HG03025 (cell line): ENCODE results near the gene ABHD6.
A peak's percentile ranks its signal among the peaks of the same experiment; 100 is the strongest.

ENCODE experiments used
- ATAC-seq: cut with Tn5 transposase; IDR thresholded peaks from one replicate; pipeline ENCODE4 v1.9.1; 2021; ENCODE audit warnings: mild to moderate bottlenecking, moderate library complexity; ENCODE audit not compliant: unreplicated experiment, low FRiP score

ABHD6 gene

DNA sequence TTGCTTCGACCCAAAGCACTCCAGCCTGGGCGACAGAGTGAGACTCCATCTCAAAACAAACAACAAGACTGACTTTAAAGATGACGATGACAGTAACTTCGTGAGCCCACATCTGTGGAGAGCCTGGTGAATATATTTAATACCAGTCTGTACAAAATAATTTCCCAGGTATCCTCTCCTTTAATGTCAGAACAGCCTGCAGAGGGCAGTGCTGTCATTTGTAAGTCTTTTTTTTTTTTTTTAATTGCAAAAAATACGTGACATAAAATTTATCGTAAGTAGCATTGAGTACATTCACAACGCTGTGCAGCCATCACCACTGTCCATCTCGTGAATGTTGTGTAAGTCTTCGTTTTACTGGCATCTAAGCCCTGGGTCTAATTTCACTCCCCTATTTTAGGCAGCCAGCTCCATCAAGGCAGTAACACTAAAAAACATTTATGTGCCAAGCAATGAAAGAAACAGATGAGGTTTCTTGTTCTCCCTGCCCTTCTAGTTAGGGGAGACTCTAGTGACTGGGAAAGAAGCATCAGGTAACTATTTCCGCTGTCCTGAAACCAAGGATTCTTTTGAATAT lies 70.1 kb downstream of the ABHD6 start:
- no peak for ATAC-seq

DNA sequence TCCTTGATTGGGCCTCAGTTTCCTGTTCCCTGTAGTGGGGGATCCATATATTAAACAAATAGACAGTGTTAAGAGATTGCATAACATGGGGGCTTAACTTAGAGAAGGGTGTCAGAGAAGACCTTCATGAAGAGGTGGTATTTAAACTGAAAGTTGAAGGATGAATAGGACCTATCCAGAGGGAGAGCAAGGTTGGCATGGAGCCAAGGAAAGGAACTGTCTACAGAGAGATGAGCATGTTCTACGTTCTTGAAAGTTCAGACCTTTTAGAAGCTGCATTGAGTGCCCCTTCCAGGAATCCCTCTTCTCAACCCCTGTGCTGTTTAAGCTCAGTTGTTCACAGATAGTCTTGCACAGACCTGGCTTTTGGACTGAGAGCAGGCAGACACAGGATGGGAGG lies 71.1 kb downstream of the ABHD6 start:
- ATAC-seq: no peak

DNA sequence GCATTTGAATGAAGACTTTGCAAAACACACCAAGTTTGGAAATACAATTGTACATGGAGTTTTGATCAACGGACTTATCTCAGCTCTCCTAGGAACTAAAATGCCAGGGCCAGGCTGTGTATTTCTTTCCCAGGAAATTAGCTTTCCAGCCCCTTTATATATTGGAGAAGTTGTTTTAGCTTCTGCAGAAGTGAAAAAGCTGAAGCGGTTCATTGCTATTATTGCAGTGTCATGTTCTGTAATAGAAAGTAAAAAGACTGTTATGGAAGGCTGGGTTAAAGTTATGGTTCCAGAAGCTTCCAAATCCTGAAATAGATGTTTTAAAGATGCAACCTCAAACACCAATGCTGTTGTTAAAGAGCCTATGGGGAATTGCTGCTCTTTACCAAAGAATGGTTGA lies 80.2 kb downstream of the ABHD6 start:
- ATAC-seq: no peak

DNA sequence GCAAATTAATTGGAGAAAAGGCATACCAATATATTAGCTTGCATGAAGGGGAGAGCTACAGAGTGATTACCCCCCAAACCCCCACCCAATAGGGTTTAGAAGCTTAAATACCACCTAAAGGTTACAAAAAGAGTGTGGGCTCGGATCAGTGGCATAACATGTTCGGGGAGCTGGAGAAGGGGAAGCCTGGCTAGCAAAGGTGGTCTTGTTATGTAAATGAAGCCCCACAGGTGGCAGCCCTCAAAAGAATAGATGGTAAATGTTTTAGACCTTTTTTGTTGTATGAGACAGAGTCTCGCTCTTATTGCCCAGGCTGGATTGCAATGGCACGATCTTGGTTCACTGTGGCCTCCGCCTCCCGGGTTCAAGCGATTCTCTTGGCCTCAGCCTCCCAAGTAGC lies 84.2 kb downstream of the ABHD6 start:
- no peak for ATAC-seq

DNA sequence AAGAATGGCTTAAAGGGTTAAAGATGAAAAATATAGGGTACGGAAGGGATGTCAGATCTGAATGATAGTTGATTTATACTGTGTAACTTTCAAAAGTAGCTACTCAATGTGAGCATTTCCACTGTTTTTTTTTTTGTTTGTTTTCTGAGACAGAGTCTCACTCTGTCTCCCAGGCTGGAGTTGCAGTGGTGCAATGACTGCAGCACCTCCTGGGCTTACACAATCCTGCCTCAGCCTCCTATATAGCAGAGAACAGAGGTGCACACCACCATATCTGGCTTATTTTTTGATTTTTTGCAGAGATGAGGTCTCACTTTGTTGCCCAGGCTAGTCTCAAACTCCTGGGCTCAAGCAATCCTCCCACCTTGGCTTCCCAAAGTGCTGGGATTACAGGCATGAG lies 85.2 kb downstream of the ABHD6 start:
- ATAC-seq: no peak

DNA sequence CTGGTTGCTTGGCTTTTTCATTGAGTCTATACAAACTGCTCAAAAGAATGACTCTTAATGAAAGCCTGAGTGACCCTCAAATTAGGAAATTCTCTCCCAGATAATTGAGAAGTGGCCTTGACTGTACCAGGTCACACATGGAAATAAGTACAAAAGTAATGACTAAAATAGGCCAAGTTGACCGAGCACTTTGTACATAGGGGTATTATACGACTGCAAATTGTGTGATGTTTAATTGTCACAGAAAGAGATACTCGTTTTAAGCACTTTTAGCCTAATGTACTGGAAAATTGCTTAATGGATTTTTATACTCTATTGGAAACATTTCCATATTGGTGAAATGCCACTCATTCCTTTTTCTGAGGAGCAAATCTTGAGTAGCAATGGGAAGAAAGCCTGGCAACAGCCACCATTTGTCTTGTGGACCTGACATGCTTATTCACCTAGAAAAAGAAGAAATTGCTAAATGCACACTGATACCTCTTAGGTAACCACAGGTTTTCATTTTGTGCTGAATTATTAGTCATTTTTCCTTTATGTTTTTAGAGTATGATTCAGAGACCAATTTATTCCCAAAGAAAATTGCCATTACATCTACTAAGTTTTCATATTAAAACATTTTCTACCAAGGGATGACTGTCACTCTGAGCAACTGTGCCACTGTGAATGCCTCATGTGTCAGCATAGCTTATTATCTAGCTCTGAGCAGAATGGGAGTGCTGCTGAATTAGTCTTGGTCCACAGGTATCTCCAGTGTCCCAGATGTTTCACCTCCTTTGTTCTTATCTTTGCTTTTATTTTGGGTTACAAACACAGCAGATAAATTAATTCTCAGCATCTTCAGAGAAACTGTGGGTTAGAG lies 86.2 kb downstream of the ABHD6 start:
- ATAC-seq: no peak

DNA sequence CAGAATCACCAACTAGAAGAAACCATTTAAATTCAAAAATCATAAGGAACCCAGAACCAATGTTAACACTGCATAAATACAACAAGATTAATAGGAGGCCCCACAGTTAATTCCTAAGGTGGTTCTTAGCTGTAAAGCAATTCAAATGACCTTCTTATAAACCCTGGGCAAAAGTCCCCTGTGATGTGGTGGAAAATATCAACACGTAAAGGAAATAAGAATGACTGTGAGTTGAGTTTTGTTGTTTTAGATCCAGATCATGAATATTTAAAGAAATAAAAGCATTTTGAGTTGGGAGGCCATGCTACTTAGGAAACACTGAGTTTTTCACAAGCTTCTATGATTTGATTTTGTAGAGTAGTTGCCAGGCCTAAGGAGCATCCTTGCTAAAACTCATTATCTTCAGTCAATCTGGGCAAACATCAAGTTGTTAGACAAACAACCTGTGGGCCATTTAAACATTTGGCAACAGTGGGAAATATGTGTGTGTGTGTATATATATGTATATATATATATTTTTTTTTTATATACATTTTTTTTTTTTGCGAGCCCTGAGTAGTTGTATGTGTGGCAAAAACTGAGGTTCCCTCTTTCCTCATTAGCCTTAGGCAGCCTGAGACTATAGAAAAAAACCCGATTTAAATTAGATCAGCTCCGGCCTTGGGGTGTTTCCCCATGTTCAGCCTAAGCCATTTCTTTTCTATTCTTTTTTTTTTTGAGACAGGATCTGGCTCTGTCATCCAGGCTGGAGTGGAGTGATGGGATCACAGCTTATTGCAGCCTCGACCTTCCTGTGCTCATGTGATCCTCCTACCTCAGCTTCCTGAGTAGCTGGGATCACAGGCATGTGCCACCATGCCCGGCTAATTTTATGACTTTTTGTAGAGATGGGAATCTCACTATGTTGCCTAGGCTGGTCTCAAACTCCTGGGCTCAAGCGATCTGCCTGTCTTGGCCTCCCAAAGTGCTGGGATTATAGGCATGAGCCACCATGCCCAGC lies 87.1 kb downstream of the ABHD6 start:
- ATAC-seq: no peak

DNA sequence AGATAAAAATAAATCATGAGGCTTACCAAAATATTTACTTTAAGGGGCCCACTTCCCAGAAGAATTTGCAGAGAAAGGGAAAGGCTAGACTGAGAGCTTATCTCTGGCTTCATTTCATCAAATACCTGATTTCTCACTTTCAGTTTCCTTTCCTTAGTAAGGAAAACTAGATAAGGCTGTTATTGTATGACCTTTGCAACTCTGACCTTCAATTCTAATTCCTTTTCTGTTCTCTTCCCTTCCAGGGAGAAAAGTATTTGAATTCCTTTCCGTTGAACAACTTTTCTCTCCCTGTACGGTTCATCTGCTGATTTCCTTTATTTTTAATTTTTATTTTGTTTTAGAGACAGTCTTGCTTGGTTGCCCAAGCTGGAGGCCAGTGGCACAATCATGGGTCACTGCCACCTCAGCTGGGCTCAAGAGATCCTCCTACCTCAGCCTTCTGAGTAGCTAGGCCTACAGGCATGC lies 88.0 kb downstream of the ABHD6 start:
- no peak for ATAC-seq

DNA sequence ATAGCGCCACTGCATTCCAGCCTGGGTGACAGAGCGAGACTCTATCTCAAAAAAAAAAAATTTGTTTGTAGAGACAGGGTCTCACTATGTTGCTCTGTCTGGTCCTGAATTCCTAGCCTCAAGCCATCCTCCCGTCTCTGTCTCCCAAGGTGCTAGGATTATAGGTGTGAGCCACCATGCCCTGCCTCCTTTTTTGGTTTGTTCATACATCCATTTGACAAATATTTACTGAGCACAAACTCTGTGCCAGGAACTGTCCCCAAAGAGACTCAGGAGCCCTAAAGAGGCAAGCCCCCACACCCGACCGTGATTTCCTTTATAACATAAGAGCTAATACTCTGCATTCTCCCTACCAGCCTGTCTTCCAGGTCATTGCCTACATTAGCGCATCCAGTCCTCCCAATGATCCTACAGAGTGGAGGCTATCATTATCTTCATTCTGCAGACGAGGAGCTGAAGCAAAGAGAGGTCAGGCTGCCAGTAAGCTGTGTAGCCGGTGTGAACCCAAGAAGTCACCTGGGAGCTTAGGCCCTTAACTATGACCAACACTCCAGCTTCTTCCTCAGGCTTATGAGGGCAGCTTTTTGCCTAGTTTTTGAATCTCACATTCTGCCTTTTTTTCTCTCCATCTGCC lies 88.8 kb downstream of the ABHD6 start:
- no peak for ATAC-seq

DNA sequence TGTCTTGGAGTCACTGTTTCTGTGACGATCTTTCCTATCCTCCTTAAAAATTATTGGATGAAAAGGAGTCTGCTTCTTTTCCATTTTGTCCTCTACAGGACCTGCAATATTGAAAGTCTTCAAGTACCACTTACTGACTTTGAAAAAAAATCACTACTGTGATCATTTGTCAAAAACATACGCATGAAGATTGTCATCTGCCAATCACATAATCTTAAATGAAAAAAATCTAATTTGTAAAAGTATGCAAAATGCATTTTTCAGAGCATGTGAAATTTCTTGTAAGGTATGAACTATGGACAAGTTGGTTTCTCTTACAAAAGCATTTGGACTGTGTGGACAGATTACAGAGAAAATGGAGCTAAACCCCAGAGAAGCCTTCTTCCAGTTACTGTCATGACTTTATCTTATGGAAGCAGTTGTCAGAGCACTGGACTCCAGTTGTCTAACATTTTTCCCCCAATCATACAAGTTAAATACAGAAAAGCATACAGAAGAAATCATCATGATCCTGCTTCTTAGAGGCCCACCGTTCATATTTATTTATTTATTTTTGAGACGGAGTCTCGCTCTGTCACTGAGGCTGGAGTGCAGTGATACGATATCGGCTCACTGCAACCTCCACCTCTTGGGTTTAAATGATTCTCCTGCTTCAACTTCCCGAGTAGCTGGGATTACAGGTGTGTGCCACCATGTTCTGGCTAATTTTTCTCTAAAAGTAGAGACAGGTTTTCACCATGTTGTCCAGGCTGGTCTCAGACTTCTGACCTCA lies 91.7 kb downstream of the ABHD6 start:
- no peak for ATAC-seq

DNA sequence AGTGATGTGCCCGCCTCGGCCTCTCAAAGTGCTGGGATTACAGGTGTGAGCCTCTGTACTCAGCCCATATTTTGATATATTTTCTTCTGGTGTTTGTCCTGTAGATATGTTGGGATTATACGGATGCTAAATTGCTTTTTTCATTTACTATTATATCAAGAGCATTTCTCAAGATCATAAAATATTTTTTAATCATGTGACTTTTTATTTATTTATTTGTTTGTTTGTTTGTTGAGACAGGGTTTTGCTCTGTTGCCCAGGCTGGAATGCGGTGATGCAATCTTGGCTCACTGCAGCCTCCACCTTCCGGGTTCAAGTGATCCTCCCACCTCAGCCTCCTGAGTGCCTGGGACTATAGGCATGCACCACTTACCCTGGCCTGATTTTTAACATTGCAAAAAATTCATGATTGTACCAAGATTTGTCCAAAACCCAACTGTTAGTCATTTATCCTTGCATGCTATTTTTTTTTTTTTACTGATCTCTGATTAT lies 92.4 kb downstream of the ABHD6 start:
- ATAC-seq: no peak

DNA sequence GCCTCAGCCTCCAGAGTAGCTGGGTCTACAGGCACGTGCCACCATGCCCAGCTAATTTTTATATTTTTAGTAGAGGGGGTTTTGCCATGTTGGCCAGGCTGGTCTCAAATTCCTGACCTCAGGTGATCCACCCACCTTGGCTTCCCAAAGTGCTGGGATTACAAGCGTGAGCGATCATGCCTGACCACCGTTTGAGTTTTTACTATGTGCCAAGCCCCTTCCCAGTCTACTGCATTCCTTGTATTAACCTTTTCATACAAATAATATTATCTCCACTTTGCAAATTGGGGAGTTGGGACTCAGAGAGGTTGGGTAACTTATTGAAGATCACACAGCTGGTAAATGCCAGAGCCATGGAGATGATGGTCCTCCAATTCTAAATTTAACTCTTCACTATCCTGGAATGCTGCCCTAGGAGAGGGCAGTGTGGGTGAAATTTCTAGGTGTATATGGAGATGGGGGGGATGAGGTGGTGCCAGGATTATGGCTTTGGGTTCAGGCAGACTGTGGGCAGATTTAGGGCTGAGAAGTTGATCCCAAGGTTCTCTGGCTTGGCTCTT lies 94.1 kb downstream of the ABHD6 start:
- ATAC-seq: no peak

DNA sequence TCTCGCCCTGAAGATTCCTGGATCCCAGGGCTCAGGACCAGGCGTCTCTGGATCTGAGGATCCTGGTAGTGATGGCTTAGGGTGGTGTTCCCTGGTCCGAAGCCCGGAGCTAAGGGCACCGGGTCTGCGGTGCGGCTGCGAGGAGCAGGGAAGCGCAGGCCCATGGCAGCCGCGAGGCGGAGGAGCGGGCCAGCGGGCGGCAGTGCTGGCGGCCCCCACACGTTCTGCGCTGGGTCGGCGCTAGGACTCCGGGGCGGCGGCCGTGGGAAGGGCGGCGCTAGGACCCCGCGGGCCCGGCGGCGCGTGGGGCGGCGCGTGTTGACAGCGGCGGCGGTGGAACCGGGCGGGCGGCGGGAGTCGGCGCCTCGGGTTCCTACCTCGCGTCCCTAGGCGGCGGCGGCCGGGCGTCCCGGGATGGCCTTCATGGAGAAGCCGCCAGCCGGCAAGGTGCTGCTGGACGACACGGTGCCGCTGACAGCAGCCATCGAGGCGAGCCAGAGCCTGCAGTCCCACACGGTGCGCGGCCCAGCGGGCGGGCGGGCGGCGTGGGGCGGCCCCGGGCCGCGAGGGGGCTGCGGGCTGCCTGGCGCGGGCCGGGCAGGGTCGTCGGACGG lies 95.1 kb downstream of the ABHD6 start, which contains the start of gene PXK:
Gene PXK (plus strand): TSS at position 318 of the 614 bp plus-strand sequence. CDS start 97 bp downstream, at position 415.
- ATAC-seq: peak; percentile 81

DNA sequence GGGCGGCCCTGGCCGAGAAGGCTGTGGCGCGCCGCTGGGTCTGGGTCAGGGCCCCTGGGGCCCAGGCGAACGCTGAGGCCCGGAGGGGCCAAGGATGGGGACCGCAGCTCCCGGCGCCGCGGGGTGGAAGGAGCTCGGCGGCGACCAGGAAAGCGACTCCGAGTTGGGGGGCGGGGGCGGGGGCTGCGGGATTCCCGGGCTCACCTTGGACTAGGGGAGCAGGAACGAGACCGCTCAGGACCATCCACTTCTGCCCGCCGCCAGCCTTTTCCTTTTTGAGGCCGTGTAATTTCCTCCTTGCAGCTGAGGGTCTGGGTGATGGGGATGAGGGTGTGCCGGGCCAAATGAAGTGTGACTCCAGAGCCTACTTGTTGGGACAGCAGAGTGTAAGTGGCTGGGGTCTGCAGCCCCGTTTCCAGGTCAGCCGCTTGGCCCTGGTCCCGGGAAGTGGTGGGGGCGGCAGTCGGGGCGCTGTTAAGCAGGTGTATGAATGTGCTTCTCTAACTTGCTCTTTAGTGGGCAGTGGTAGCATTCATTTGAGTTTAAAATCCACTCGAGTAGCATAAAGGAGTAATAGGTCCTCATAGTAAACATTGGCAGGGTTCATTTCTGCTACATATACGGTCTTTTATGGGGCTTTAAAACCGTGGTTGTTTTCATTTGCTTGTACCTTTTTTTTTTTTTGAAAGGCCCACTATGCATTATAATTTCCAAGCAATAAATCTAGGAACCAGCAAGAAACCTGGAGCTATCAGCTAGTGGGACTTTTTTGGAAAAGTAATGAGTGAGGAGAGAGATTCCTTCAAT lies 95.8 kb downstream of the ABHD6 start:
- ATAC-seq: peak; percentile 33

DNA sequence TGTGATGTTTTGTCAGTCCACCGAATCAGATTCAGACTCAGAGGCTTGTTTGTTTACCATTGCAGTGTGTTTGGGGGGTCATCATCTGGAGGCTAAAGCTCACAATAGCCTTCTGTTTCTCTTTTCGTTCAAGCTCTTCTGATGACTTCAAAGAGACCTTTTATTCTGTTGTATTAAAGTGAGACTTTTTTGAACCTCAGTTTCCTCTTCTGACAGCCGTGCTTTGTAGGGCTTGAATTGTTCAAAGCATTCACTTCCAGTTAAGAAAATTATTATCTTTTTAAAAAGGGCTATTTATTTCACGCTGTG lies 96.4 kb downstream of the ABHD6 start:
- ATAC-seq: no peak

DNA sequence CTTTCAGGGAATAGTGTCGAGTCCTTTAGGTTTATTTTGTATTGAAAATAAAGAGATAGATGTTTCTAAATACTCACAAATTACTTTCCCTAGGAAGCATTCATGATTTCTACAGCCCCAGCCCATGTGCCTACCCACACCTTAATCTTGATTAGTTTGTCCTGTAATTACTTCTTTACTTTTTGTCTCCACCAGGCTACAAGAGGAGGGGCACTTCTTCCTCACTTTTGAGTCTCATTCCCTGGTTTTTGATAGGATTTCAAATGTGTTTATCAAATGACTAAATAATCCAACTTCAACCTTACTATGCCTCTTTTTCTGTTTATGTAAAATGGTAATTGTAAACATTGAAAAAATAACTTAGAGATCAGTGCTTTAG lies 96.9 kb downstream of the ABHD6 start:
- no peak for ATAC-seq

DNA sequence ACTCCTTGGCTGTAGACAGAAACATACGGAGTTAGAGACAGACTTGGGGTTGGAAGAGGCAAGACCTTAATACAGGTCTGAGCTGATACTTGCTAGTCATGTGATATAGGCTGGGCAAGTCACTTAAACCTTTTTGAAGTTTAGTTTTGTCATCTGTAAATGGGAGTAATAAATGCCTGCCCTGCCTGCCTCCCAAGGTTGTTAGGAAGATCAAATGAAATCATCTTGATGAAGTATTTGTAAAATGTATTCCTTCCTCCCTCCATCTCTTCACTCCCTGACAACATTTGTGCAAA lies 98.0 kb downstream of the ABHD6 start:
- ATAC-seq: no peak

DNA sequence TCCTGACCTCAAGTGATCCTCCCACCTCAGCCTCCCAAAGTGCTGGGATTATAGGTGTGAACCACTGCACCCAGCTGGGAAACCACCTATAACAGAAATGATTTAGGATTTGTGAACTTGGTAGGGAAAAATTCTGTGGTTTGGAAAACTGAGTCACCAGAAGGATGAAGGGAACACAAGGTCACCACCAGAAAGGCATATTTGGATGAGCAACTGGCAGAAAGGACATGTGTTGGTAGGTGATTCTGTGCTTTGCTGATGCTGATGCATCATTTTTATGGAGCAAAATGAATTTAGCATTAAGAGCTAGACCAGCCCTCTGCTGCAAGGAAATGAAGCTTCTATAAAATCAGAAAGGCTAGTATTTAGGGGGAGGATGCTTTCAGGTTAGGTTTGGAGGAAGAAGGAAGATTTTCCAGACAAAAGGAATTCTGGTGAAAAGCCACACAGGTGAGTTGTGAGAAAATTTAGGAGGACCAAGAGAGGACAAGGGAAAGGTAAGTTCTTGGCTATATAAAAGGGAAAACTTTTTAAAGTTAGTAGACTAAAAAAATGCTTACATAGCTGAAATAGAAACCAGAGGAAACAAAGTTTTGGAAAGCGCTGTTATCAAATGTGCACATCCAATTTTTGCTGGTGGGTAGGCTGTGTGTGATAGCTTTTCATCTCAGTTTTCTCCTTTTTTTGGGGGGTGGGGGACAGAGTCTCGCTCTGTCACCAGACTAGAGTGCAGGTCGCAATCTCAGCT lies 98.7 kb downstream of the ABHD6 start:
- no peak for ATAC-seq
